CD4-positive, CD25-positive, alpha-beta regulatory T cell (primary cell): ENCODE results near the gene SPO11. TPM values are rescaled to one million over a fixed set of nuclear protein-coding genes. Genes with fewer than 3 reads are reported as not detected.

Source experiments
- ATAC-seq, 2 donors: fragments of 150-1000 bp; cut with Tn5 transposase; one replicate each; pipeline ENCODE4 v1.10.0; 2021; ENCODE audit warnings: low read depth in 2 of 2, moderate number of reproducible peaks in 2 of 2, moderate library complexity in 1 of 2
- DNase-seq, 3 donors: peaks; one replicate each; pipeline versions ENCODE4 v3.0.0 to v3.0.0-alpha.2; 2012 to 2022; ENCODE audit warnings: mixed read lengths in 1 of 3
- H3K27ac ChIP-seq: one replicate; pipeline ENCODE4 v1.7.0; 2013; ENCODE audit warnings: mild to moderate bottlenecking, low read length; ENCODE audit not compliant: insufficient read depth, poor library complexity, severe bottlenecking
- H3K27me3 ChIP-seq: one replicate; pipeline ENCODE4 v1.7.0; 2013; ENCODE audit warnings: low read length; ENCODE audit not compliant: control insufficient read depth, insufficient read depth
- H3K36me3 ChIP-seq: one replicate; pipeline ENCODE4 v1.7.0; 2013; ENCODE audit warnings: mild to moderate bottlenecking, low read length, moderate library complexity; ENCODE audit not compliant: control insufficient read depth, insufficient read depth
- H3K4me1 ChIP-seq: 2 replicates; pipeline ENCODE4 v1.7.0; 2013; ENCODE audit warnings: mild to moderate bottlenecking, low read length; ENCODE audit not compliant: insufficient read depth, control insufficient read depth, poor library complexity, severe bottlenecking
- H3K4me3 ChIP-seq: one replicate; pipeline ENCODE4 v1.7.0; 2013; ENCODE audit warnings: low read depth, mild to moderate bottlenecking, low read length, moderate library complexity
- H3K9me3 ChIP-seq, 2 experiments: 1 replicate in 1 of 2; 2 replicates in 1 of 2; pipeline ENCODE4 v1.7.0; 2013; ENCODE audit warnings: low read length in 2 of 2, mild to moderate bottlenecking in 1 of 2, moderate library complexity in 1 of 2; ENCODE audit not compliant: control insufficient read depth in 2 of 2
- H3K27ac Mint-ChIP-seq, 3 donors: one replicate each; pipeline ENCODE4 v1.8.0; 2020 to 2022; ENCODE audit warnings: mild to moderate bottlenecking in 3 of 3, mixed read lengths in 3 of 3, moderate library complexity in 2 of 3
- H3K27me3 Mint-ChIP-seq: one replicate; pipeline ENCODE4 v1.8.0; 2022; ENCODE audit warnings: mild to moderate bottlenecking, mixed read lengths
- H3K36me3 Mint-ChIP-seq: one replicate; pipeline ENCODE4 v1.8.0; 2020; ENCODE audit warnings: mixed read lengths
- H3K4me1 Mint-ChIP-seq, 4 donors: one replicate each; pipeline ENCODE4 v1.8.0; 2020 to 2022; ENCODE audit warnings: mixed read lengths in 4 of 4, mild to moderate bottlenecking in 1 of 4
- H3K4me3 Mint-ChIP-seq, 4 donors: one replicate each; pipeline ENCODE4 v1.8.0; 2020 to 2022; ENCODE audit warnings: mild to moderate bottlenecking in 4 of 4, mixed read lengths in 4 of 4, moderate library complexity in 3 of 4
- H3K9me3 Mint-ChIP-seq, 7 donors: one replicate each; pipeline ENCODE4 v1.8.0; 2020 to 2022; ENCODE audit warnings: mixed read lengths in 7 of 7, mild to moderate bottlenecking in 3 of 7, moderate library complexity in 2 of 7
- polyA plus RNA-seq, 4 donors: library from polyadenylated mRNA; unstranded; fragments of 300-500 nt; fragmentation: Illumina TruSeq; gene quantifications; one replicate each; pipeline ENCODE4 v1.2.3, GENCODE V29; 2021
- total RNA-seq: library from RNA; stranded (reverse); gene quantifications from one replicate; pipeline ENCODE4 v1.2.3, GENCODE V29; 2022

The SPO11 gene
- total and polyA plus RNA-seq, 5 donors from 2014 or later = not detected

- no peak for ATAC-seq
- peak overlapping the region in 1 of 4 donors; percentile 2 for H3K4me3 Mint-ChIP-seq
Observed at GRCh38 chr20:57380081-57380750, 50.6 kb downstream of the SPO11 start.

DNA sequence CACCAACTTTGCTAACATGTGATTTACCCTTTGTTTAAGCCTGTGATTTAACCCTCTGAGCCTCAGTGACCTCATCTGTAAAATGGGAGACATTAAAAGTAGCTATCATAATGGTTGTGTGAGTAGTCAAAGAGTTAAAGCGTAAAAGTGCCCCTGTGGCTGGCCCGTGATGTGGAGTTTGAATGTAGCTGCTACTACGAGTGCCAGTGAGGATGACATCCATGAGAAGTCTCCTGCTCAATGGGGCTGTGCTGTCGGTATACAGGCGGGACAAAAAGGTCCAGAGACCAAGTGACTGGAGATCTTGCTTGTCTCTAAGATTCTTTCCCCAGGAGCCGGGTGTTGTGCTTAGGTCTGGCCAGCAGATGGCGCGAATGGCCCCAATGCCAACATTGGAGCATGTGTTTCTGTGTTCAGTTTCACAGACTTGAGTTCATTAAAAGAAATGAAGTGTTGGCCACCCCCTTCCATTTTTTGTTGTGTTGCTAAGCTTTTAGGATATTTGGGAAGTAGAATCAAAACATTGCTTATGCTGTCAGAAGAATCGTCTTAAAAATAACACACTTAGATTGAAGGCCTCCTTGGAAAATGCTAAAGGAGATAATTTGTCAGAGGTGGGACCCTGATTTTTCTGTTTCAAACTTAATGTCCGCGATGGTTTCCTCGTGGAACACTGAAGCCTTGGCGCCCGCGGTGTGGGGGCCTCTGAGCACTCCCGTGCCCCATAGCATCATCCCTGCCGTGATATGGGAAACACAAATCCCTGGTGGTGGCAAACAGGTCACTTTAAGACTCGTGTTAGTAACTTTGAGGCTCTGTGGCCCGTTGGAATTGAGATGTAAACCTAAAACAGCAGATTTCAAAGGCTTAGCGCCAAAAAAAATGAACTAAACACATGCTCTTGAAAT, 52.2 kb downstream of the SPO11 start:
- Mint-ChIP-seq H3K4me3 (peak overlapping the region; percentile 36 to 84 (median 49)), H3K27me3 (no peaks in the 10 kb centered on the region), H3K36me3 (peaks cover 28% of the 10 kb centered on the region), H3K9me3 (no peaks in the 10 kb centered on the region), H3K27ac (peak overlapping the region; percentile 39 to 91 (median 86)), H3K4me1 (peaks cover 5 to 37% (median 21%) of the 10 kb centered on the region in 4 donors)
- Histone ChIP-seq H3K4me3 (no peak overlapping the region), H3K27me3 (no peaks in the 10 kb centered on the region), H3K9me3 (no peaks in the 10 kb centered on the region), H3K4me1 (peaks cover 13% of the 10 kb centered on the region), H3K27ac (no peak overlapping the region), H3K36me3 (peaks cover 33% of the 10 kb centered on the region)
- DNase-seq (peak; percentile 73 to 87 (median 83)), ATAC-seq (peak; percentile 77 to 78)

More at GRCh38 chr20:57380081-57380750, 50.6 kb downstream of the SPO11 start:
- H3K27ac ChIP-seq = no peak overlapping the region
- no peak overlapping the region for H3K4me3 ChIP-seq
- no peaks in the 10 kb centered on the region for H3K9me3 ChIP-seq
- Mint-ChIP-seq H3K27me3 (no peaks in the 10 kb centered on the region), H3K9me3 (no peaks in the 10 kb centered on the region), H3K27ac (peak overlapping the region in 2 of 3 donors; percentile 34 to 76), H3K36me3 (peaks cover 43% of the 10 kb centered on the region), H3K4me1 (peaks cover 5 to 44% (median 21%) of the 10 kb centered on the region in 4 donors)
- peaks cover 13% of the 10 kb centered on the region for H3K4me1 ChIP-seq
- H3K36me3 ChIP-seq = peaks cover 48% of the 10 kb centered on the region
- no peaks in the 10 kb centered on the region for H3K27me3 ChIP-seq
- no peak for DNase-seq

DNA sequence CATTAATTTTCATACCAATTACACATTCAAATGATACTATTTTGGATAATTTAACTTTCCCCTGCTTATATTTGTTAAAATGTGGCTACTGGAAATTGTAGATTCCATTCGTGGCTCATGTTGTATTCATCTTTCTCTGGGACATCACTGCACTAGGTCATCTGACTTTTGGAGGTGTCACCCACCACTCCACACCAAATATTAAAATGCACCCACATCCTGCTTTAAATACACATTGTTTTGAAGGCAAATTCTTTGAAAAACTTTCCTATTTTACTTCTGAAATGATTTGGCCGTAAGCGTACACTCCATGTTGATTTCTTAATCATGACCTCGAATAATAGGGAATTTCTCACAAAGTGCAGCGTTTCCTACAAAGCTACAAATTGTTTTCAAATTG, 52.9 kb downstream of the SPO11 start:
- ATAC-seq = no peak
- no peak overlapping the region for H3K4me3 ChIP-seq
- peaks cover 26% of the 10 kb centered on the region for H3K36me3 ChIP-seq
- Mint-ChIP-seq H3K27ac (peak overlapping the region; percentile 39 to 91 (median 66)), H3K4me3 (peak overlapping the region; percentile 6 to 70 (median 47)), H3K27me3 (no peaks in the 10 kb centered on the region), H3K4me1 (peaks cover 5 to 34% (median 21%) of the 10 kb centered on the region in 4 donors), H3K36me3 (peaks cover 22% of the 10 kb centered on the region), H3K9me3 (no peaks in the 10 kb centered on the region)
- no peak overlapping the region for H3K27ac ChIP-seq
- H3K9me3 ChIP-seq = no peaks in the 10 kb centered on the region
- H3K27me3 ChIP-seq = no peaks in the 10 kb centered on the region
- DNase-seq = peak in 1 of 3 donors; percentile 59
- H3K4me1 ChIP-seq = peaks cover 13% of the 10 kb centered on the region

DNA sequence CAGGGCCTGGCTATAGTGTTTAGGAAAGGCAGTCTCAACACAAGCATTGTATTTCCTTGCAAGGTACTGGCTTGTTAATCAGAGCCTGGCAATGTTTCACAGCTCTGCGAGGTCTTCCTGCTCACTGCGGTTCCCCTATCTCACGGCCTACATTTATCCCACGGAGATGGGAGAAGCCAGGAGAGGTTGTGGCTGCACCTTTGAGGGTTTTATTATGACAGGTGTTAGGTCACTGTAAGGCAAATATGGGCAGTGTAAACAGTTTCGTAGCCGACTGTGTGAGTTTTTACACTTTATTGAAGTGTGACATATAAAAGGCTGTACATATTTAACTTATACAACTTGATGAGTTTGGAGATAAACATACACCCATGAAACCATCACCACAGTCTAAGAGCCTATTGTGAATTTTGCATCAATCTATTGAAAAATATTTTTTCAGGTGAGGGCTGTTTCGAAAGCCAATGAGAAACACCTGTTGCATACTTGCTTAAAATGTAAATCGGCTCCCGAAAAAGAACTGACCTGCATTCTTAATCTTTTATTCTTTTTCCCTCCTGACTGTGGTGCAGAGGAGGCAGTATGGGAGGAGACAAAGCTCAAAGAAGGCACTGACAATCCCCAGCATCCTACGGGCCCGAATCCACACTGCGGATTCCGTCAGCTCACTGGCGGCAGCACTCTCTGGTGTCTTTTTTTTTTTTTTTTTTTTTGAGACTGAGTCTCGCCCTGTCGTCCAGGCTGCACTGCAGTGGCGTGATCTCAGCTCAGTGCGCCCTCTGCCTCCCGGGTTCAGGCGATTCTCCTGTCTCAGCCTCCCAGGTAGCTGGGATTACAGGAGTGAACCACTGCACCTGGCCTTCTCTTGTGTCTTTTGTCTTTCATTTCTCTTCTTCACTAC, 54.1 kb downstream of the SPO11 start:
- H3K9me3 ChIP-seq = no peaks in the 10 kb centered on the region
- H3K4me3 ChIP-seq = no peak overlapping the region
- Mint-ChIP-seq H3K36me3 (peaks cover 12% of the 10 kb centered on the region), H3K9me3 (no peaks in the 10 kb centered on the region), H3K4me3 (peak overlapping the region in 2 of 4 donors; percentile 8 to 47), H3K4me1 (peaks cover 5 to 36% (median 23%) of the 10 kb centered on the region in 4 donors), H3K27ac (peak overlapping the region; percentile 31 to 91 (median 64)), H3K27me3 (no peaks in the 10 kb centered on the region)
- no peaks in the 10 kb centered on the region for H3K27me3 ChIP-seq
- DNase-seq (no peak), ATAC-seq (no peak)
- H3K4me1 ChIP-seq = peaks cover 14% of the 10 kb centered on the region
- H3K27ac ChIP-seq = no peak overlapping the region
- H3K36me3 ChIP-seq = peaks cover 15% of the 10 kb centered on the region

DNA sequence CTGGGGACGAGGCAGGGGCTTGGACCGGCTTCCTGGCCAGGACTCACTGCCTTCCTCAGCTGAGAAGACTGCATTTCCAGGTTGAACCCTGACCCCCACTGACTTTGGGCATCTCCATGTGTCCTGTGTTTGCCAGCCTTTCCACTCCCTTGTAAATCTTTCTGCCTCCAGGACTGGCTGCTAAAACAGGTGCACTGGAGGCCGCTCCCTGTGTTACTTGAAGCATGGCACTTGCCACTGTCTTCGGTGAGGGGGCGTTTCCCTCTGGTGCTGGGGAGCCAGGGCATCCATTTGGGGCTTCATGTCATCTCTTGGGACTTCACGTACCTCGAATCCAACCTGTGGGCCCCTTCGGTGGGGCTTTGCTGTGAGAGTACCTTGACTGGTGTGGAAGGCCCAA, 54.9 kb downstream of the SPO11 start:
- Mint-ChIP-seq H3K27me3 (no peaks in the 10 kb centered on the region), H3K4me3 (peak overlapping the region in 1 of 4 donors; percentile 60), H3K27ac (peak overlapping the region in 2 of 3 donors; percentile 38 to 76), H3K9me3 (peaks cover 0 to under 1% (median 0%) of the 10 kb centered on the region in 7 donors), H3K36me3 (peaks cover 12% of the 10 kb centered on the region), H3K4me1 (peaks cover 5 to 39% (median 25%) of the 10 kb centered on the region in 4 donors)
- no peak for DNase-seq
- Histone ChIP-seq H3K4me3 (no peak overlapping the region), H3K9me3 (no peaks in the 10 kb centered on the region), H3K27ac (no peak overlapping the region), H3K36me3 (peaks cover 11% of the 10 kb centered on the region), H3K27me3 (no peaks in the 10 kb centered on the region), H3K4me1 (peaks cover 22% of the 10 kb centered on the region)
- no peak for ATAC-seq

DNA sequence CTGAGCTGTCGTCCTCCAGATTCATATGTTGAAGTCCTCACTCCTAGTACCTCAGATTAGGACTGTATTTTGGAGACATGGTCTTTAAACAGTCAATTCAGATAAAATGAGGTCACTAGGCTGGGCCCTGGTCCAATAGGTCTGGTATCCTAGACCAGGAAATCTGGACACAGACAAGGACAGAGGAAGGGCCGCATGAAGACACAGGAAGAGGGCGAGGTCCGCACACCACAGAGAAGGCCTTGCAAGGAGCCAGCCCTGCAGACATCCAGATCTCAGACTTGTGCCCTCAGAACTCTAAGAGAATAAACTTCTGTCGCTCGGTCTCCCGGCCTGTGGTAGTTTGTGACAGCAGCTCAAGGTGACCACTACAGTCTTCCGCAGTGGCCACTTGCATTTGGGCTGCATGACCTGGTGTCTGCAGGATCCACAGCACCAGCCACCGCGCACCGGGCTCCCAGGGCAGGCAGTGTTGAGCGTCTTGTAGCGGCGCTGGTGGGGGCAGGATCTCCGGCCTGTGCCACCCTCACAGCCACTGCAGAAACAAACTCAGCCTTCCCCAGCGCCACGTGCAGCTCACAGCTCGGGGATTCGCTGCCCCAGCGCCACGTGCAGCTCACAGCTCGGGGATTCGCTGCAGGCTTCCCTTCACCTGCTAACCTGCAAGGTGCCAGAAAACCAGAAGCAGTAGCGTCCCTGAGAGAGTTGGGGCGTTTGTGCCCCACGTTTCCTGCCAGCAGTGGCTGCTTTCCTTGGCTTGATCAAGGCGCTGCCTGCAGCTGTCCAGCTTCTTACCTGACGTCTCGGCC, 55.6 kb downstream of the SPO11 start:
- peak overlapping the region in 1 of 3 donors; percentile 38 for H3K27ac Mint-ChIP-seq

More for the DNA sequence above, 55.6 kb downstream of the SPO11 start:
- no peak for ATAC-seq
- Histone ChIP-seq H3K4me1 (peaks cover 29% of the 10 kb centered on the region), H3K4me3 (no peak overlapping the region), H3K36me3 (peaks cover 6% of the 10 kb centered on the region), H3K27me3 (no peaks in the 10 kb centered on the region), H3K27ac (no peak overlapping the region), H3K9me3 (no peaks in the 10 kb centered on the region)
- Mint-ChIP-seq H3K4me1 (peaks cover 5 to 38% (median 26%) of the 10 kb centered on the region in 4 donors), H3K4me3 (peak overlapping the region in 1 of 4 donors; percentile 60), H3K36me3 (peaks cover 9% of the 10 kb centered on the region), H3K9me3 (peaks cover 0 to 2% (median 0%) of the 10 kb centered on the region in 7 donors), H3K27me3 (no peaks in the 10 kb centered on the region)
- no peak for DNase-seq
